Activated CD4-positive, CD25-positive, alpha-beta regulatory T cell treated with anti-CD3 and anti-CD28 coated beads, Interleukin-2, amount 50 U/mL, for 16 hours (primary cell): Measurements from ENCODE around the gene CRIM1.

Experiments
- DNase-seq: peaks from one replicate; pipeline ENCODE4 v3.0.0-alpha.2; 2020; ENCODE audit warnings: low read depth, low spot score

The CRIM1 gene

GRCh38 chr2:36482576-36483214 is 127.1 kb downstream of the CRIM1 start:
- DNase-seq = no peak

- no peak for DNase-seq
Measured at GRCh38 chr2:36483290-36483689, 127.7 kb downstream of the CRIM1 start.

DNA sequence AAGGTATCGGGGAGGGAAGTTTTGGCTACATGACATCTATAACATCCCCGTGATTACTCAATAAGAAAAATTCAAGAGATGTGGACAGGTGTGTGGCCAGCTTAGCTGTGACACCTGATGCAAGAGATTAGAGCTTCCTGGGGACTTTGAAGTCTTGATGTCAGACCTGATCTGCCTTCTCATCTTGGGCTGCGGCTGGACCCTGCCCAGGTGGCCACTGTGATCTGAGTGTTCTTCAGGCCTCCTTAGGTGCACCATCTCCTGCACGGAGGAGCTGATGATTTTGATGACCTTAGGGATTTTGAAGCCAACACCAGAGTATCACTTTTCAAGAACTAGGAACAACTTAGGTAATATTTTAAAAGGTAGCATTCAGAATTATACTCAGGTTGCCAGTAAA is 128.9 kb downstream of the CRIM1 start:
- no peak for DNase-seq

DNA sequence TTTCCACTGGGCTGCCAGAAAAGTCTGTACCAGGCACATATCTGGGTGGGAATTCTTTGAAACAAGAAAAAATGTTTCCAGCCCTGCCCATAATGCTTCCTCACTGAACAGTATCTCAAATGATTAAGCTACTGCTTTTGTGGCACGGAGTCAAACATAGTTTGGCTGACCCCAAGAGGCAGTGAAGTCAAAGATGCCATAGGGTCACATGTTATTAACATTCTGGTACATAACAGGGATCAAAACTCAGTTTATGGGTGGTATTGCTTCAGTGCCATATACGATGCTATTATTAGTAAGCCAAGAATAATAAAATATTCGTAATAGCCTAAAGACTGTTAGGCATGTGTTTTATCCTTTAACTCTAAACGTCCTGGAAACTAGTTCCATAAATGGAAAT is 129.9 kb downstream of the CRIM1 start:
- DNase-seq = no peak

DNA sequence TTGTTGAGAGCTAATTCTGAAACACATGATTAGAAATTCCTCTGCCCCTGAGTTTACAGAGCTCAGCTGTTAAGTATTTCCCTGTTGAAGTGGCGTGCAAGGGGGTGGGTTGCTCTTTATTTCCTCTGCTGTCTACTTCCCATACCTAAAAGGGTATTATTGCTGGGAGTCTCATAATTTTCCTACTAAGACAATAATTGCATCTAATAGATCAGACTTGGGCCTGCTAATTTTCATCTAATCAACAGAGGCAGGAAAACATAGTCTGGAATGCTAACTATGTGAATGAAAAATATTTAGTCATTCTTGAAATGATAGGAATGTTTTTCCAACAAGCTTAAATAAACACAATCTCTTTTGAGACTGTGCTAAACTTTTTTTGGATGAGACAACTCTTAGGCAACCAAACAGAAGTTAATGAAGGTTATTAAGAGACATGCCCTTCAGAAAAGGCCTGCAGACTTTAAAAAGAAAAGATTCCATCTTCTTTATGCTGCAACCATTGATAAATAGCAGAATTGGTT is 131.0 kb downstream of the CRIM1 start:
- DNase-seq = no peak

DNA sequence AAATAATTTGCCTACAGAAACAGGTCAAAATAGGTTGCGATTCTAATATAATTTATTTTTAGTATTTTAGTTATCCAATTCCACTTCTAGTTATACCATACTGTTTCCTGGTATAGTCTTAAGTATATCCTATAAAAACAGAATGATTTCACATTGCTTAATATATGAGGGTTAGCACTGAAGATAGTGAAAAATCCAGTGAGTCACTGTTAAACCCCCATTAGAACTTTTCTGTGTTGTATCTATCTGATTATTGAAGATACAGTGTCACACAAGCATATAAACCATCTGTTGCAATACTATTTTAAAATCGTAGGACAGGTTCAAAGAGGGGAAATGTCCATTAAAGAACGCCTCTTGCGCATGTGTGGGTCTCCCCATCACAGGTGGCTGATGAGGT is 132.4 kb downstream of the CRIM1 start:
- no peak for DNase-seq

DNA sequence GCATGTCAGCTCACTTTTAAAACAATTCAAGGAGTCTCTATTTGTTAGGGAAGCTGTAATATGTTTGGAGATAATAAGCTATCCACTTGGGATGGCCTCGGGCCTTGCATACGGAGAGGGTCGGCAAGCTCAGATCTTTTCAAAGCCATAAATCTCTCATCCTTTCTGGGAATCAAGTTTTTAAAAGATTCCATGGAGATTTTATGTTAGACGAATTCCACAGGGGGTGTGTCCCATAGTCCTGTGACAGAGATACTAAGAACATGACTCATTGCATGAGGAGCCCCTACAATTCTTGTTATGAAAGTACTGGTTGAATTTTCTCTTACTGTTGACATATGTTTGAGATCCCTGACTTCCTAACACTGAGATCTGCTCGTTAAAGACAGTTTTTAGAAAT is 133.7 kb downstream of the CRIM1 start:
- no peak for DNase-seq

DNA sequence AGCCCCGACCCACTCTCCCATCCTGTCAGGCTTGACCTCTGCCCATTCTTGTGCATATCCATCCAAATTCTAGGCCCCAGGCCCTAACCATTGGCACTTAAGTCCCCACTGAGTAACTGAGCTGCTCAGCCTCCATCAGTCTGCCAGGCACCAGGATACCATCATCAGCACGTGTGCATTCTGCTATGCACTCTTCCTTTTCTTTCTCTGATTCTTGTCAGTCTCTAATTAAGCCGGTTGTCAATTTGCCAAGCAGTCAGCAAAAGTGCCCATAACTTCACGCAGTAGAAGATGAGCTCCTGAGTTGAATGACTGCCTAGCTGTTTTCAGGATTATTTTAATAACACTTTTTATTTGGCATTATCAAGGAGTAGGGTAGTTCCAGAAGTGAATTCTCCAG is 135.2 kb downstream of the CRIM1 start:
- no peak for DNase-seq

DNA sequence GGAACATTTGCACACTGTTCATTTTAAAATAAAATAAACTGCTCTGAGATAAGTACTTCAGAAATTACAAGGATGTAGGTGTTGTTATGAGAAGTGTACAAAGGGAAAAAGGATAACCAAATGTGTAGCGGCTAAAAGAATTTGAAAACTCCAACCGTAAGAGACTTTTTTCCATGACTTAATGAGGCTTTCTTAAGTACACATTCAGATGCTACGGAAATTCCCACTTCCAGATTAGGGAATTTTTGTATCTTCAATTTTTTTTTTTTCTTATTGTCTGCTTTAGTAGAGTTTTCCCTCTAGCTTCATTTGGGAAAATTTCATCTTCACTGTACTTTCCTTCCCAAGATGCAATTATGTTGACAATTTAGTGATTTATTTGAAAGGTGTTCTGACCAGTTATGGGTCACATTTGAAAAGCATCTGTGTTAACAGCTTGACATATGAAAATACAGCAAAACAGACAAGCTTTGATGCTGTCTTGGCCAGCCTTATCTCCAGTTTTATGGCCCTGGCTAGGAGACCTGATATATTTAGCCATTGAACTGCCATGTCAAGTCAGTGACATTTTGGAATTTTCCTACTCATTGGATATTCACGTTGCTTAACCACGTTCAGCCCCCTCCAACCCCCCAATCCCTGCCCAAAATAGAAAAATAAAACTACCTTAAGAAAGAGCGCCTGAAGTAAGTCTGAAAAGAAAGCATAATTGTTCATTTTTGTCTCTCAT is 136.8 kb downstream of the CRIM1 start:
- DNase-seq = no peak

DNA sequence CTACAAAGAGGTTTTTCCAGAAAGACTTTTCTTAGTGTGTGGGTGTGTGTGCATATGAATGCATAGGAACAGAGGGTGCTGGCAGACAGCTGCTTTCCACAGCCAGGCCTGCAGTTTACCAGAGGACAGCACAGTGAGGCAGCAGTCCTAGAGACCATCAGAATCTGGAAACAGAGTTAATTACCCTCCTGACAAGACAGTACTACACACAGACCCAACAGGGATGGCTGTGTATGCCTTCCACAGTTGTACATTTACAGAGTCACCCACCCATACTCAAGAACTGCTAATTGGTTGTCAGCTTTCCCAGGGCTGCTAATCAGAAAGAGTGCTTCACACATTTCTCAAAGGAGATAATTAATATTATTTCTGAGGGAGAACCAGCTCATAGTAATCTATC is 137.7 kb downstream of the CRIM1 start:
- DNase-seq = no peak

DNA sequence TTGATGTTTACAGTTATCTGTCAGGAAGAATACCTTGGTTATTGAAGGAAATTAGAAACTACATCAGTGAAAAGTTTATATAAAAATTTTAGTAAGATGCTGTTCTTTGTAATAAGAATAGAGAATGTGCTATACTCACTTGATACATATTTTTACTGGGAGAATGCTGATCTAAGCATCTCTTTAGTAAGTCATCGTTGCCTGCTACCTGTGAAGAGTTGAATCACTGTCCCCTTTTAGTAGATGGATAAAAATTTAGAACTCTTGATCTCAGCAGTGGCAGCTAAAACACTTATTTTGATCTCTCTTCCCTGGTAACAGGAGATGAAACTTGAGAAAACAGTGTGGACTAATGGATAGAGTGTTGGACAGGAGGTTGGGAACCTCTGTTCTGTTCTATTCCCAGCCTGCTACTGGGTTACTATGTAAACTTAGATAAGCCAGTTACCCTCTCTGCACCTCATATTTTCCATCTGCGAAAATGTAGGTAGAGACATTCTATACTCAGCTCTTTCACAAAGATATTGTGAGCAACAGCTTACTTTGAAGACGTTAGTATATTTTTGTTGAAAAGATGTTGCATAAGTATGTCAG is 142.1 kb downstream of the CRIM1 start:
- no peak for DNase-seq

DNA sequence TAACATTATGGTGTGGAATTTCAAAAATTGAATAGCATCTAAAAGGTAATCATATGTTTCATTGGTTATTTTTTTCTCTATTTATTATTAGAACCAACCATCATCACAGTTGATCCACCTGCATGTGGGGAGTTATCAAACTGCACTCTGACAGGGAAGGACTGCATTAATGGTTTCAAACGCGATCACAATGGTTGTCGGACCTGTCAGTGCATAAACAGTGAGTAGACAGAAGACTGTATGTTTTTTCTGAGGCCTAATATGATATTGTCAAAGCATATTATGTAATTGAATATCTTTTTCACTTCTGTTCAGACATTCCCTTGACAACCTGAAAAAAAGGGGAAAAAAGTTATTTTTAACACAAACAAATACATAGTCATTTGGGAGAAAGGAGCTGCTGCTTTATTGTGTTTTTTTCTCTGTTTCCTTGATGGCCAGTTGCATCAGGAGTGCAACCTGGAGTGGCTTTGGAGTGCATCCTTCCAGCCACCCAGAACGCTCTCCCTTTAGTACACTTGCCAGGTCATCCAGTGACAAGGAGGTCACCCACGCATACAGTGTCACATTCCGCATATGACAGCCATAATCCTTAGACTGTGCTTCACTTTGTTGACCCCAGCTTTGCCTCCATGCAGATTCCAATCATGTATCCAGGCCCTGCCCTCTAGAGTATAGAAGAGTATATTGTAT is 143.7 kb downstream of the CRIM1 start:
- DNase-seq = no peak

DNA sequence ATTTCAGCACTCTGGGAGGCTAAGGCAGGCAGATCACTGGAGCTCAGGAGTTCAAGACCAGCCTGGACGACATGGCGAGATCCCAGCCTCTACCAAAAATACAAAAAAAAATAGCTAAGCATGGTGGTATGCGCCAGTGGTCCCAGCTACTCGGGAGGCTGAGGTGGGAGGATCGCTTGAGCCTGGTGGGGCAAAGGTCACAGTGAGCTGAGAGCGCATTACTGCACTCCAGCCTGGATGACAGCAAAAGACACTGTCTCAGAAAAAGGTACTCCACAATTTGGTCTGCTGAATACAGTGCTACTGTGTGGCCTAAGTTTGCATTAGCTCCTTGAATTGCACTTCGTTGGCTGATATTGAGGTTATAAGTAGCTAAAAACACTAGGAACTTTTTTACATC is 144.5 kb downstream of the CRIM1 start:
- no peak for DNase-seq

- no peak for DNase-seq
Measured at GRCh38 chr2:36502081-36502480, 146.5 kb downstream of the CRIM1 start.

DNA sequence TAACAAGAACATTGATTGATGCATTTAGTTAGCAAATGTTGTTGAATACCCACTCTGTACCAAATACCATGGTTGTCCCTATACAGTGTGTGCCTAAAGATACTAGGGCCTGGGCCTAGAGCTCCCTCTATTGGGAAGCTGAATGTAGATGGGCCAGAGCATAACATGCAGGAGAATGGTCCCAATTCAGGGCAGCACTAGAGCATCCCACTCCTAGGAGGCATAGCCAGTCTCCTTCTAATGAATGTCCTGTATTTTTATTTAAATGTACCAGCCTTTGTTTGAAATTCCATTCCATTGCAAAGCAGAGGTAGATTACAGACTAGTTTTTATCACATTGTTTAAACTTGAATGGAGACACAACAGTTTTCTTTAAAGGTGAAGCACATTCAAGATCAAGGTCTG is 151.8 kb downstream of the CRIM1 start:
- DNase-seq = no peak

GRCh38 chr2:36509075-36509474 is 153.5 kb downstream of the CRIM1 start:
- no peak for DNase-seq

- no peak for DNase-seq
Measured at GRCh38 chr2:36511858-36512603, 156.5 kb downstream of the CRIM1 start.

DNA sequence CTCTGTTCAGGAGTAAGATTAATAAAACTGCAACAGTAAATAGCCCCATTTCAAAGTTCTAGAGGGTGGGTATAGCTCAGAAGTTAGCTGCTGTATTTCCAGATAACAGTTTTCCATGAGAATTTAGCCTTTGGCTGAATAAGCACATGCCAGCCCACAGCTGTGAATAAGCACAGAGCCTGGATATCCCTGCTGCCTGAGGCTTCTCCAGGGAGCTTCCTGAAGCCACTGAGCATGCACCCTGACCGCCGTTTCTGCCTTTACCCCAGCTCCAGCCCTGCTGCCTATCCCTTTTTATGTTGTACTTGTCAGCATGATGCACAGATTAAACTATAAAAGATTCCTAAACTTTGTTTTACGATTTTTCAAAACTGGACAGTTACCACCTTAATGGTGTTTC is 157.1 kb downstream of the CRIM1 start:
- no peak for DNase-seq

DNA sequence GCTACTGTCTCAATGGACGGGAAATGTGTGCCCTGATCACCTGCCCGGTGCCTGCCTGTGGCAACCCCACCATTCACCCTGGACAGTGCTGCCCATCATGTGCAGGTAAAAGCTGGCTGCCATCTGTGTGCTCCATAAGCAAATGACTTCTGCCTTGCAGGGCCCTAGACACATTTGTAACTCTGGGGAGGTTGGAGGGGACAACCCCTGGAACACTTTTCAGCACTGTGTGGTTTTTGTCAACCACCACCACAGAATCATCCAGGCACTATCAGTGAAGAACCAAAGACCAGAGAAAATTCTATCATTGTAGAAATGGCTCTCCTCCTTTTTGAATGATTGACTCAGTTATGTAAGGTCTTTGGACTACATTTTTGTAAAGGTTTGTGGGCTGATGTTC is 158.1 kb downstream of the CRIM1 start:
- no peak for DNase-seq

- DNase-seq = no peak
Measured at GRCh38 chr2:36515538-36515937, 160.0 kb downstream of the CRIM1 start.

DNA sequence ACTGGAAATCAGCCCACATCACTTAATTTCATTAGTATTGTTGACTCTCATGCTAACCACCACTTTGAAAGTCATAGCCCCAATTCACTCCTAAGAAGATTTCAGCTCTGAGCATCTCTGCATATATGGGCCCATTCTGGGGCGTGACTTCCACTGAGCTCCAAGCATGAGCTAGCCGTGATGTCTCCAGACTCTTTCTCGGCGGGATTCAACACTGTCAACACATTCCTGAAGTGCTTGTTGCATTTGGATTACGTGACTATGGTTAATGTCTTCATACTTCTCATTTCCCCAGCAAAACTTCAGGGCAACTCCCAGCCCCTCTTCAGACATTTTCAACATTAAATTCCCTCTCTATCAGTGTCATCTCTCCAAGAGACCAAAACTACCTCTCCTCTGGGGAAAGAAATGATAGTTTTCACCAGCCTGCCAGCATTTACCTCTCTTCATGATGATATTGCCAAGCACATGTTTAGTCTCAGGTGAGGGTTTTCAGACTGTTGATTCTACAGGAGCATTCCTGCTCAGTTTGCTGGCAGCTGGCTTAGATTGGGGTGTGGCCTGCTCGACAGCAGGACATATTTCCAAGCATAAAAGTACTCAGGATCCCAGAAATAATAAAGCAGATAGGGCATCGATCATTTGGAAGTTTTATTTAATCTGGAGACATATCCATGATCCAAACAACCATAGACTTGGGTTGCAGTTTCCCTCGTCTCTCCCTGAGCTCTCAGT is 160.7 kb downstream of the CRIM1 start:
- DNase-seq = no peak
